GM11168 (cell line): ENCODE data around the gene CELSR2.
"Not testable (repeated sequence)": the region's sequence is repeated elsewhere in the genome, so short reads cannot be mapped to it uniquely, and the experiment has no call there.

ENCODE experiments used
- in situ Hi-C: fragments of 300-500 bp; cut with MboI; formaldehyde crosslinking; loops from one replicate; pipeline ENCODE4 v1.12.0; 2022; ENCODE audit warnings: low sequenced_read_pairs; ENCODE audit not compliant: unreplicated experiment

CELSR2 gene, protein sequence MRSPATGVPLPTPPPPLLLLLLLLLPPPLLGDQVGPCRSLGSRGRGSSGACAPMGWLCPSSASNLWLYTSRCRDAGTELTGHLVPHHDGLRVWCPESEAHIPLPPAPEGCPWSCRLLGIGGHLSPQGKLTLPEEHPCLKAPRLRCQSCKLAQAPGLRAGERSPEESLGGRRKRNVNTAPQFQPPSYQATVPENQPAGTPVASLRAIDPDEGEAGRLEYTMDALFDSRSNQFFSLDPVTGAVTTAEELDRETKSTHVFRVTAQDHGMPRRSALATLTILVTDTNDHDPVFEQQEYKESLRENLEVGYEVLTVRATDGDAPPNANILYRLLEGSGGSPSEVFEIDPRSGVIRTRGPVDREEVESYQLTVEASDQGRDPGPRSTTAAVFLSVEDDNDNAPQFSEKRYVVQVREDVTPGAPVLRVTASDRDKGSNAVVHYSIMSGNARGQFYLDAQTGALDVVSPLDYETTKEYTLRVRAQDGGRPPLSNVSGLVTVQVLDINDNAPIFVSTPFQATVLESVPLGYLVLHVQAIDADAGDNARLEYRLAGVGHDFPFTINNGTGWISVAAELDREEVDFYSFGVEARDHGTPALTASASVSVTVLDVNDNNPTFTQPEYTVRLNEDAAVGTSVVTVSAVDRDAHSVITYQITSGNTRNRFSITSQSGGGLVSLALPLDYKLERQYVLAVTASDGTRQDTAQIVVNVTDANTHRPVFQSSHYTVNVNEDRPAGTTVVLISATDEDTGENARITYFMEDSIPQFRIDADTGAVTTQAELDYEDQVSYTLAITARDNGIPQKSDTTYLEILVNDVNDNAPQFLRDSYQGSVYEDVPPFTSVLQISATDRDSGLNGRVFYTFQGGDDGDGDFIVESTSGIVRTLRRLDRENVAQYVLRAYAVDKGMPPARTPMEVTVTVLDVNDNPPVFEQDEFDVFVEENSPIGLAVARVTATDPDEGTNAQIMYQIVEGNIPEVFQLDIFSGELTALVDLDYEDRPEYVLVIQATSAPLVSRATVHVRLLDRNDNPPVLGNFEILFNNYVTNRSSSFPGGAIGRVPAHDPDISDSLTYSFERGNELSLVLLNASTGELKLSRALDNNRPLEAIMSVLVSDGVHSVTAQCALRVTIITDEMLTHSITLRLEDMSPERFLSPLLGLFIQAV (N-terminal part only)

GRCh38 chr1:109248797-109249629 lies at the start of gene CELSR2:
Gene CELSR2, plus strand, starts transcription at chr1:109249539. Its CDS starts 541 bp downstream, at chr1:109250080.
- in situ Hi-C loops: no loop called here

- in situ Hi-C loops: no loop called here
Observed at GRCh38 chr1:109199710-109200109, 49.6 kb upstream of the CELSR2 start.

DNA sequence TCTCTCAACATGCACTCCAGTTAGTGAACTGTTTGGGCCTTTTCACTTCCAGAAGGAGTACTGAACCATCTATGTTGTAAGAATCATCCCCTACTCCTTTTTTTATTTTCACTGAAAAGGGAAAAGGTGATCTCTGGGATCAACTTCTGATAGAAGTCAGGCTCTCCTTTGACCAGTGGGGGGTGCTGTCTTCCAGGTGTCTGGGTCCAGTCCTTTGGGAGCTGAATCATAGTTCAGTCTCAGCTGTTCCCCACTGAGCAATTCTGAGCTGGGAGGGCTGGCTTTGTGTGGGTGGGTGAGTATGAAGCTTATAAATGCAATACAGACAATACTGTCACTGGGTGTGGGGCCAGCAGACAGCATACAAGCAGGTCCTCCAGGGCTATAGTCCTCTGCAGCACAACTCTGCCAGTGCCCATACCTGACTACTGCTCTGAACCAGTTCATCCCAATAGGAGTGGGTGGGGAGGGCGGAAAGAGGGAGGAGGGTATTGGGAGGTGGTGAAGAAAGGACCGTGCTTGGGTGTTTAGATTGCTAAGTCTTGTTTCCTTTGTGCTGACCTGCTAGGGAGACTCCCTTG lies 48.1 kb upstream of the CELSR2 start:
- in situ Hi-C loops: no loop called here

GRCh38 chr1:109204484-109204883 lies 44.9 kb upstream of the CELSR2 start:
- in situ Hi-C loops: no loop called here

DNA sequence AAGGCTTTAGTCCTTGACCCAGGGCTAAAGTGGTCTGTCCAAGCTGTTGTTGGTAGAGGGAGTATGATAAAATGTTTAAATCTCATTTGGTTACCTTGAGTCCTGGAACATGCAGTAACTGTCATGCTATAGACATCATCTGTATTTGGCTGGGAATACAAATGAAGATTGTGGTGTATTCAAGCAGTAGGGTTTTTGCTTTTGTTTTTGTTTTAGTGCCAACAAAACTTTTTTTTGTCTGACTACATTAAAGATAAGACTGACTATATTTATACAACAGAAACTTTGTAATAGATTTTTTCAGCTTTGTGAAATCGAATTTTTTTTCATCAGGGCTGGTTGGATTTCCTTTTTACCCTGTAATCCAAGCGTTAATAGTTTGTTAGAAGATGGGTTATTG lies 43.0 kb upstream of the CELSR2 start:
- in situ Hi-C loops: no loop called here

DNA sequence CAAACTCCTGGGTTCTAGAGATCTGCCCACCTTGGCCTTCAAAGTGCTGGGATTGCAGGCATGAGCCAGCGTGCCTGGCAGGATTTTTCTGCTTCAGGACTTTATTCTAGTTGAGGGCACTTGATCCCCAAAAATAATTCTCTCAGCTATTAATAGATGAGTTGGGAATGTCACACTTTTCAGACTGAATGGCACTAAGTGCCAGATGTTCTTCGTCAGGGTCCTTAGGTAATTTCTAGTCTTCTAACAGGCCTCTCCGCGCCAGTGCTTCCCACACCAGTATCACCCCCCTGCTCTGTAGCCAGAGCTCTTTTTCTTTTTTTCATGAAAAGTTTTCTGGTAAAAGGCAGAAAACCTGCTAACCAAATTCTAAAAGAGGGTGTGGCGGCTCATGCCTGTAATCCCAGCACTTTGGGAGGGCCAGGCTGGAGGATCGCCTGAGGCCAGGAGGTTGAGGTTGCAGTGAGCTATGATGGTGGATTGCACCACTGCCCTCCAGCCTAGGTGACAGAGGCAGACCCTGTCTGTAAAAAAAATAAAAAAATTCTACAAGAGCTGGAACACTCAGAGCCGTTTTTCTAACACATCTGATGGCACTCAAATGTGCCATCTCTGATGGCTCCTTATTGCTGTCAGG lies 41.8 kb upstream of the CELSR2 start:
- in situ Hi-C loops: no loop called here

DNA sequence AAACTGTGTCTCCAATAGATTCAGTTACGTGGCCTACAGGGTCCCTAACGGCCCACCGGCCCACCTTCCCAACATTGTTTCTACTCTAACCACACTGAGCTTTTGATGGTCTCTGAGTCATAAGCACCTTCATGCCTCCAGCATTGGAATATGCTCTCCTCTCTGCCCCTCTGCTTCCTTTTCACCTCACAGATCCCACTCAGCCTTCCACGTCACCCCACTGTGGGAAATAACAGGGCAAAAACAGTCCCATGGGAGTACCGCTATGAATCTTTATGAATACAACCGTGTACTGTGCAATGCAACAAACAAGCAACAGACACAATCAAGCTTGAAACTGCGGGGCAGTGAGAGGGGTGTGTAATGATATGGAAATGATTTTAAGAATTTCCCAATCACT lies 40.9 kb upstream of the CELSR2 start:
- in situ Hi-C loops: no loop called here

DNA sequence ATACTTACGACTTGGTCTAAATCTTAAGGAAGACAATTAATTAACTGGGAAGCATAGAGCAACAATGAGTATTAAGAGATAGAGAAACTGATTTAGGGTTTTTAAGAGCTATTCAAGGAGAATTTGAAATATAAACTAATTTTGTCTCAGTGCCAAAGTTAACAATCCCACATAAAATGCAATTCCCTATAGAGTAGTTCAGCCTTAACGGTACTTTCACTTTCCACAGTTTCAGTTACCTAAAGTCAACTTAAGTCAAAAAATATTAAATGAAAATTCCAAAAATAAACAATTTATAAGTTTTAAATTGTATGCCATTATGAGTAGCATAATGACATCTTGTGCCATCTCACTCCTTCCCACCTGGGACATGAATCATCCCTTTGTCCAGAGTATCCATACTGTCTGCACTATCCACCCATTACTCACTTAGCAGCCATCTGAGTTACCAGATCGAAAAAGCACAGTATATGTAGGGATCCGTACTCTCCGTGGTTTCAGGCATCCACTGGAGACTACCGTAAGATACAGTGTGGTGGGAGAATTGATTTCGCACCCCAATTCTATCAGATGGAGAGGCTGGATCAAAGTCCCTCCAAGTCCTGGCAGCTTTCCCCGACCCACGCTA lies 40.4 kb upstream of the CELSR2 start:
- in situ Hi-C loops: no loop called here

- in situ Hi-C loops: no loop called here
Observed at GRCh38 chr1:109210058-109210457, 39.3 kb upstream of the CELSR2 start.

DNA sequence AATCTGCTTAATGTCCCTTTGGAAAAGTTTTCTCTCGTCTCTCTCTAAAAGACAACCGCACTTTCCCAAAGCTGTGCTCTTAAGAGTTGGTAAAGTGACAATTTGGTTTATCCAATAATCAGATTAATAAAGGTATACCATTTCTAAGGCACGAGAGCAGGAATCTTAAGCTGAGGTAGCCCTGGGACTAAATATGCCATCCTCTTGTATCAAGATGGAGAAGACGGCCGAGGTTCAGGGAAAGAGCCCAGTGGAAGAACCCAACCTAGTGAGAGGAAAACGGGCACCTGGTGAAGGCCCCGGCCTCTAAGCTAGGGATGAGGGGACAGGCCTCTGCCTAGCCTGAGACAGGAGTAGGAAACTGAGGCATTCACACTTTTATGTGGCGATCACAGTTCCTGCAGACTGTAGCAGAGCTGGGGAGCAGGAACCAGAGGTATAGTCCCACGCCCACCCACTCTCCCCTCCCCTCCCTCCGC lies 36.0 kb upstream of the CELSR2 start:
- in situ Hi-C loops: no loop called here

- in situ Hi-C loops: no loop called here
Observed at GRCh38 chr1:109213824-109214693, 35.3 kb upstream of the CELSR2 start, which contains the start of gene SARS1. Gene SARS1, plus strand, starts transcription at chr1:109213918. Its CDS starts 75 bp downstream, at chr1:109213993.

GRCh38 chr1:109214695-109215623 lies 34.4 kb upstream of the CELSR2 start:
- in situ Hi-C loops: no loop called here

DNA sequence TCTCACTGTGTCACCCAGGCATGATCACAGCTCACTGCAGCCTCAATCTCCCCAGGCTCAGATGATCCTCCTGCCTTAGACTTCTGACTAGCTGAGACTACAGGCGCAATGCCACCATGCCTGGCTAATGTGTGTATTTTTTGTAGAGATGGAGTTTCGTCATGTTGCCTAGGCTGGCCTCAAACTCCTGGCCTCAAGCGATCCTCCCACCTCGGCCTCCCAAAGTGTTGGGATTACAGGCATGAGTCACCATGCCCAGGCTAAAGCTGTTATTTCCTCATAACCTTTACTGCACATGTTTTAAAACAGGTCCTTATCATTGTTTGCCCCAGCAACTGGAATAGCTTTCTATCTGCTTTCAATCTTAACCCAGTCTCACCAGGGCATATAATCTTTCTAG lies 32.7 kb upstream of the CELSR2 start:
- in situ Hi-C loops: no loop called here

DNA sequence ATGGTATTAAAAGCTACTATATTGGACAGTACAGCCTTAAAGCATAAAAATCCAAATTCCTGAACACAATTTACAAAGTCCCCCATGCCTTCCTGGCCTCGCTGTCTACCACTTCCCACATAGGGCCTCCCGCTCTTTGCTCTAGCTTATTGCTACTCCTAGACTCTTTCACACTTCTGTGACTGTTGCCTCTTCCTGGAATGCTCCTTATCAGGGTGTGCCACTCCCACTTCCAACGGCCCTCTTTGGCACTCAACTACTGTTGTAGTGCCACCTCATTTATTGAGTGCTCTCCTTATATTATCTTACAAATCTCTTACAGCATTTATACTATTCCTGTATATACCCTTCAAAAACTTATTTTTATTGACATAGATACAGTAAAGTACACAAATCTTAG lies 30.8 kb upstream of the CELSR2 start:
- in situ Hi-C loops: no loop called here

DNA sequence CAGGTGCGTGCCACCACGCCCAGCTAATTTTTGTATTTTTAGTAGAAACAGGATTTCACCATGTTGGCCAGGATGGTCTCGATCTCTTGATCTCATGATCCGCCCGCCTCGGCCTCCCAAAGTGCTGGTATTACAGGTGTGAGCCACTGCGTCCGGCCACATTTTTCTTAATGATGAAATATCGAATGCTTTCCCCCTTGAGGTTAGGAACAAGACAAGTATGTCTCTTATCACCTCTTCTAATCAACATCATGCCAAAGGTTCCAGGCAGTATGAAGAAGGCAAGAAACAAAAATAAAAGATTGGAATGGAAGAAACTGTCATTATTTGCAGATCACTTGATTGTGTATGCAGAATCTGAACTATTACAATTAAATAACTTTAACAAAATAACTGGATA lies 28.1 kb upstream of the CELSR2 start:
- in situ Hi-C loops: not testable (repeated sequence)

DNA sequence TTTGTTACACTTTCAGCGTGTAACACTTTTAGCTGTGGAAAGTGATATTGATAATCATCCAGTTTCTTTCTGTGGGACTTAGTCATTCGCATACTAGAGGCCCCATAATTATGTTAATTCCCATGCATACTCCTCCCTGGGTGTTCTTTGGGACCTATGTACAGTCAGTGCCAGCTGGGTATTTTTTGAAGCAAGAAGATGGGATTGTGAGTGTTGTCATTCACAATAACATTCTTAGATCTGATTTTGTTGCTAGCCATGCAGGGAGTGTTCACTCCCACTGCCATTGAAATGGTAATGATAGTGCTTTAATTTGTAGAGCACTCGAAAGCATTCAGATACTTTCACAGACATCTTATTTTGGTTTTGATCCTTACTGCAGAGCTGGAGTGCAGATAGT lies 24.0 kb upstream of the CELSR2 start:
- in situ Hi-C loops: no loop called here
